GM23338 (cell line): ENCODE results near the gene PRTFDC1. TPM values are rescaled to one million over a fixed set of nuclear protein-coding genes. Genes with fewer than 3 reads are reported as not detected.

ENCODE experiments used
- ATAC-seq: fragments of 200-7000 bp; cut with Tn5 transposase; 3 replicates; pipeline ENCODE4 v1.9.1; 2020
- DNase-seq: peaks from one replicate; pipeline ENCODE4 v3.0.0-alpha.2; 2015; ENCODE audit warnings: low spot score
- H2AFZ ChIP-seq: fragments of 200-600 bp; sonication (generic); 2 replicates; pipeline ENCODE4 v1.8.0; 2016; ENCODE audit warnings: antibody characterized with exemption, mild to moderate bottlenecking, moderate library complexity
- H3F3A ChIP-seq: fragments of 200-600 bp; sonication (generic); replicated peaks from 2 replicates; pipeline ENCODE4 v1.8.0; 2017; ENCODE audit warnings: antibody characterized with exemption, mixed run types, low read depth
- H3K27ac ChIP-seq: fragments of 200-600 bp; sonication (generic); 2 replicates; pipeline ENCODE4 v1.6.1; 2016; ENCODE audit warnings: low read depth
- H3K27me3 ChIP-seq: fragments of 200-600 bp; sonication (generic); 2 replicates; pipeline ENCODE4 v1.8.0; 2016; ENCODE audit warnings: mild to moderate bottlenecking, mixed run types, moderate library complexity; ENCODE audit not compliant: insufficient read depth
- H3K36me3 ChIP-seq: fragments of 200-600 bp; sonication (generic); 2 replicates; pipeline ENCODE4 v1.8.0; 2016; ENCODE audit warnings: mild to moderate bottlenecking; ENCODE audit not compliant: insufficient read depth
- H3K4me1 ChIP-seq: fragments of 200-600 bp; sonication (generic); 2 replicates; pipeline ENCODE4 v1.8.0; 2016; ENCODE audit warnings: mild to moderate bottlenecking, moderate library complexity; ENCODE audit not compliant: insufficient read depth
- H3K4me2 ChIP-seq: fragments of 200-600 bp; sonication (generic); 2 replicates; pipeline ENCODE4 v1.7.1; 2017; ENCODE audit warnings: mixed run types
- H3K4me3 ChIP-seq: fragments of 200-600 bp; sonication (generic); 2 replicates; pipeline ENCODE4 v1.6.1; 2016; ENCODE audit warnings: mixed run types
- H3K79me2 ChIP-seq: fragments of 200-600 bp; sonication (generic); replicated peaks from 2 replicates; pipeline ENCODE4 v1.8.0; 2017; ENCODE audit warnings: mild to moderate bottlenecking; ENCODE audit not compliant: insufficient read depth
- H3K9me2 ChIP-seq: fragments of 200-600 bp; sonication (generic); 2 replicates; pipeline ENCODE4 v1.8.0; 2017; ENCODE audit not compliant: insufficient read depth
- H4K20me1 ChIP-seq: fragments of 200-600 bp; sonication (generic); replicated peaks from 2 replicates; pipeline ENCODE4 v1.8.0; 2017; ENCODE audit warnings: mild to moderate bottlenecking; ENCODE audit not compliant: insufficient read depth
- H3K27ac Mint-ChIP-seq: 2 replicates; pipeline ENCODE4 v1.8.0; 2020; ENCODE audit warnings: inconsistent platforms, mild to moderate bottlenecking, moderate library complexity, mixed read lengths
- H3K27me3 Mint-ChIP-seq: 3 replicates; pipeline ENCODE4 v1.8.0; 2022; ENCODE audit warnings: low read depth, mild to moderate bottlenecking, moderate library complexity, mixed read lengths, inconsistent platforms; ENCODE audit not compliant: insufficient read depth, poor library complexity
- H3K36me3 Mint-ChIP-seq: 3 replicates; pipeline ENCODE4 v1.8.0; 2021; ENCODE audit warnings: low read depth, mild to moderate bottlenecking, inconsistent platforms, moderate library complexity, mixed read lengths
- H3K4me1 Mint-ChIP-seq: 3 replicates; pipeline ENCODE4 v1.8.0; 2020; ENCODE audit warnings: mild to moderate bottlenecking, inconsistent platforms, mixed read lengths
- H3K4me3 Mint-ChIP-seq: 3 replicates; pipeline ENCODE4 v1.8.0; 2021; ENCODE audit warnings: moderate library complexity, mild to moderate bottlenecking, inconsistent platforms, mixed read lengths
- H3K9me3 Mint-ChIP-seq: 3 replicates; pipeline ENCODE4 v1.8.0; 2020; ENCODE audit warnings: moderate library complexity, mild to moderate bottlenecking, inconsistent platforms, mixed read lengths
- CREB1 ChIP-seq: fragments of 250-450 bp; sonication (Bioruptor Pico); IDR thresholded peaks from 2 replicates; pipeline ENCODE4 v1.5.0; 2020; ENCODE audit warnings: low read depth, mild to moderate bottlenecking, moderate library complexity
- EZH2 ChIP-seq: fragments of 200-600 bp; sonication (generic); IDR thresholded peaks from one replicate; pipeline ENCODE4 v1.8.0; 2017; ENCODE audit warnings: antibody characterized with exemption, mild to moderate bottlenecking, low read depth; ENCODE audit not compliant: unreplicated experiment
- NANOG ChIP-seq: IDR thresholded peaks from 2 replicates; pipeline ENCODE4 v1.6.1; 2016; ENCODE audit warnings: antibody characterized with exemption, borderline replicate concordance
- POLR2AphosphoS5 ChIP-seq: IDR thresholded peaks from 2 replicates; pipeline ENCODE4 v1.6.1; 2016; ENCODE audit warnings: antibody characterized with exemption, low read depth
- STAT1 ChIP-seq: IDR thresholded peaks from one replicate; pipeline ENCODE4 v1.6.1; 2016; ENCODE audit warnings: antibody characterized with exemption; ENCODE audit not compliant: unreplicated experiment
- ZNF114 ChIP-seq: fragments of 250-450 bp; sonication (Bioruptor Pico); IDR thresholded peaks from 2 replicates; pipeline ENCODE4 v1.5.0; 2020; ENCODE audit warnings: mild to moderate bottlenecking, moderate library complexity
- ZNF331 ChIP-seq: fragments of 250-450 bp; sonication (Bioruptor Pico); IDR thresholded peaks from 2 replicates; pipeline ENCODE4 v1.5.0; 2020; ENCODE audit warnings: low read depth, mild to moderate bottlenecking, moderate library complexity
- polyA plus RNA-seq: library from polyadenylated mRNA; unstranded; fragments of >200 nt; fragmentation: Nextera tagmentation; extraction: Ambion mirVana; gene quantifications from 2 replicates; pipeline ENCODE4 v1.2.1, GENCODE V29; 2016
- total RNA-seq: library from RNA; depleted of rRNA; stranded (reverse); fragments of >200 nt; shearing (Covaris generic); gene quantifications from 2 replicates; pipeline ENCODE4 v1.2.3, GENCODE V29; 2014
- TF ChIP-seq, protein P1 (sequence below): IDR thresholded peaks from one replicate; pipeline ENCODE4 v1.6.1; 2018; ENCODE audit warnings: antibody characterized with exemption; ENCODE audit not compliant: unreplicated experiment
- TF ChIP-seq, protein P2 (sequence below): fragments of 250-450 bp; sonication (Bioruptor Pico); IDR thresholded peaks from 2 replicates; pipeline ENCODE4 v1.5.0; 2020; ENCODE audit warnings: mild to moderate bottlenecking, moderate library complexity
- TF ChIP-seq, protein P3 (sequence below), 2 experiments: fragments of 200-600 bp in 1 of 2; sonication (generic) in 1 of 2; conservative IDR thresholded peaks; 2 replicates each; pipeline versions ENCODE4 v1.5.1 to v1.6.1; 2016 to 2017; ENCODE audit warnings: antibody characterized with exemption in 2 of 2, low read depth in 2 of 2, mild to moderate bottlenecking in 2 of 2, moderate library complexity in 1 of 2
- TF ChIP-seq, protein P4 (sequence below): IDR thresholded peaks from 2 replicates; pipeline ENCODE4 v1.6.1; 2016; ENCODE audit warnings: antibody characterized with exemption

Gene PRTFDC1
- total and polyA plus RNA-seq, 2 experiments from 2014 or later, result 7.9 to 9.1 TPM

DNA sequence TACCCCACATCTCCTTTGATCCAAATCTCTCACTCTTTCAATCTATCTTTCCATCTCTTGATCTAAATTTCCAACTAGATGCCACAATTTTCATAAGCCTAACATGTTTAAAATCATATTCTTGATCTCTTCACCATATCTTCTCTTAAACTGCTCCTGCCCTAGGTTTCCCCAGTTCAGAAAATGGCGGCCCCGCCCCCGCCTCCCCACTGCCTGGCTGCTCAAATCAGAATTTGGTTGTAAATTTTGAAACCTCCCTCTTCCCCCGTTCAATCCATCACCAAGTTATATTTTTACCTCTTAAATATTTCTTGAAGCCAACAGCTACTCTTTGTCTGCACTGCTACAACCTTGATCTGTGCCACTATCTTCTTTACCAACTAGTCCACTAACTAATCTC, 27.3 kb upstream of the PRTFDC1 start:
- DNase-seq, result no peak

More for the DNA sequence above, 27.3 kb upstream of the PRTFDC1 start:
- Histone ChIP-seq H3K9me2 (peaks cover 8% of the 10 kb centered on the region; the same call in 1 of the 2 replicates), H3K4me2 (no peak overlapping the region), H3K4me1 (no peaks in the 10 kb centered on the region), H3K27ac (no peak overlapping the region), H3K79me2 (no peaks in the 10 kb centered on the region), H3K4me3 (no peak overlapping the region), H3K27me3 (no peaks in the 10 kb centered on the region), H3F3A (no peaks in the 10 kb centered on the region), H4K20me1 (no peaks in the 10 kb centered on the region), H3K36me3 (no peaks in the 10 kb centered on the region), H2AFZ (no peak overlapping the region)
- no peaks in the 10 kb centered on the region; the same call in 2 of the 3 replicates for H3K9me3 Mint-ChIP-seq
- H3K27ac Mint-ChIP-seq, result no peak overlapping the region
- H3K36me3 Mint-ChIP-seq, result no peaks in the 10 kb centered on the region
- peaks cover 3% of the 10 kb centered on the region; the same call in 2 of the 3 replicates for H3K4me1 Mint-ChIP-seq
- no peak for TF ChIP-seq POLR2AphosphoS5
- TF ChIP-seq, protein P1, sequence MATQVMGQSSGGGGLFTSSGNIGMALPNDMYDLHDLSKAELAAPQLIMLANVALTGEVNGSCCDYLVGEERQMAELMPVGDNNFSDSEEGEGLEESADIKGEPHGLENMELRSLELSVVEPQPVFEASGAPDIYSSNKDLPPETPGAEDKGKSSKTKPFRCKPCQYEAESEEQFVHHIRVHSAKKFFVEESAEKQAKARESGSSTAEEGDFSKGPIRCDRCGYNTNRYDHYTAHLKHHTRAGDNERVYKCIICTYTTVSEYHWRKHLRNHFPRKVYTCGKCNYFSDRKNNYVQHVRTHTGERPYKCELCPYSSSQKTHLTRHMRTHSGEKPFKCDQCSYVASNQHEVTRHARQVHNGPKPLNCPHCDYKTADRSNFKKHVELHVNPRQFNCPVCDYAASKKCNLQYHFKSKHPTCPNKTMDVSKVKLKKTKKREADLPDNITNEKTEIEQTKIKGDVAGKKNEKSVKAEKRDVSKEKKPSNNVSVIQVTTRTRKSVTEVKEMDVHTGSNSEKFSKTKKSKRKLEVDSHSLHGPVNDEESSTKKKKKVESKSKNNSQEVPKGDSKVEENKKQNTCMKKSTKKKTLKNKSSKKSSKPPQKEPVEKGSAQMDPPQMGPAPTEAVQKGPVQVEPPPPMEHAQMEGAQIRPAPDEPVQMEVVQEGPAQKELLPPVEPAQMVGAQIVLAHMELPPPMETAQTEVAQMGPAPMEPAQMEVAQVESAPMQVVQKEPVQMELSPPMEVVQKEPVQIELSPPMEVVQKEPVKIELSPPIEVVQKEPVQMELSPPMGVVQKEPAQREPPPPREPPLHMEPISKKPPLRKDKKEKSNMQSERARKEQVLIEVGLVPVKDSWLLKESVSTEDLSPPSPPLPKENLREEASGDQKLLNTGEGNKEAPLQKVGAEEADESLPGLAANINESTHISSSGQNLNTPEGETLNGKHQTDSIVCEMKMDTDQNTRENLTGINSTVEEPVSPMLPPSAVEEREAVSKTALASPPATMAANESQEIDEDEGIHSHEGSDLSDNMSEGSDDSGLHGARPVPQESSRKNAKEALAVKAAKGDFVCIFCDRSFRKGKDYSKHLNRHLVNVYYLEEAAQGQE, result no peak
- TF ChIP-seq, protein P2, sequence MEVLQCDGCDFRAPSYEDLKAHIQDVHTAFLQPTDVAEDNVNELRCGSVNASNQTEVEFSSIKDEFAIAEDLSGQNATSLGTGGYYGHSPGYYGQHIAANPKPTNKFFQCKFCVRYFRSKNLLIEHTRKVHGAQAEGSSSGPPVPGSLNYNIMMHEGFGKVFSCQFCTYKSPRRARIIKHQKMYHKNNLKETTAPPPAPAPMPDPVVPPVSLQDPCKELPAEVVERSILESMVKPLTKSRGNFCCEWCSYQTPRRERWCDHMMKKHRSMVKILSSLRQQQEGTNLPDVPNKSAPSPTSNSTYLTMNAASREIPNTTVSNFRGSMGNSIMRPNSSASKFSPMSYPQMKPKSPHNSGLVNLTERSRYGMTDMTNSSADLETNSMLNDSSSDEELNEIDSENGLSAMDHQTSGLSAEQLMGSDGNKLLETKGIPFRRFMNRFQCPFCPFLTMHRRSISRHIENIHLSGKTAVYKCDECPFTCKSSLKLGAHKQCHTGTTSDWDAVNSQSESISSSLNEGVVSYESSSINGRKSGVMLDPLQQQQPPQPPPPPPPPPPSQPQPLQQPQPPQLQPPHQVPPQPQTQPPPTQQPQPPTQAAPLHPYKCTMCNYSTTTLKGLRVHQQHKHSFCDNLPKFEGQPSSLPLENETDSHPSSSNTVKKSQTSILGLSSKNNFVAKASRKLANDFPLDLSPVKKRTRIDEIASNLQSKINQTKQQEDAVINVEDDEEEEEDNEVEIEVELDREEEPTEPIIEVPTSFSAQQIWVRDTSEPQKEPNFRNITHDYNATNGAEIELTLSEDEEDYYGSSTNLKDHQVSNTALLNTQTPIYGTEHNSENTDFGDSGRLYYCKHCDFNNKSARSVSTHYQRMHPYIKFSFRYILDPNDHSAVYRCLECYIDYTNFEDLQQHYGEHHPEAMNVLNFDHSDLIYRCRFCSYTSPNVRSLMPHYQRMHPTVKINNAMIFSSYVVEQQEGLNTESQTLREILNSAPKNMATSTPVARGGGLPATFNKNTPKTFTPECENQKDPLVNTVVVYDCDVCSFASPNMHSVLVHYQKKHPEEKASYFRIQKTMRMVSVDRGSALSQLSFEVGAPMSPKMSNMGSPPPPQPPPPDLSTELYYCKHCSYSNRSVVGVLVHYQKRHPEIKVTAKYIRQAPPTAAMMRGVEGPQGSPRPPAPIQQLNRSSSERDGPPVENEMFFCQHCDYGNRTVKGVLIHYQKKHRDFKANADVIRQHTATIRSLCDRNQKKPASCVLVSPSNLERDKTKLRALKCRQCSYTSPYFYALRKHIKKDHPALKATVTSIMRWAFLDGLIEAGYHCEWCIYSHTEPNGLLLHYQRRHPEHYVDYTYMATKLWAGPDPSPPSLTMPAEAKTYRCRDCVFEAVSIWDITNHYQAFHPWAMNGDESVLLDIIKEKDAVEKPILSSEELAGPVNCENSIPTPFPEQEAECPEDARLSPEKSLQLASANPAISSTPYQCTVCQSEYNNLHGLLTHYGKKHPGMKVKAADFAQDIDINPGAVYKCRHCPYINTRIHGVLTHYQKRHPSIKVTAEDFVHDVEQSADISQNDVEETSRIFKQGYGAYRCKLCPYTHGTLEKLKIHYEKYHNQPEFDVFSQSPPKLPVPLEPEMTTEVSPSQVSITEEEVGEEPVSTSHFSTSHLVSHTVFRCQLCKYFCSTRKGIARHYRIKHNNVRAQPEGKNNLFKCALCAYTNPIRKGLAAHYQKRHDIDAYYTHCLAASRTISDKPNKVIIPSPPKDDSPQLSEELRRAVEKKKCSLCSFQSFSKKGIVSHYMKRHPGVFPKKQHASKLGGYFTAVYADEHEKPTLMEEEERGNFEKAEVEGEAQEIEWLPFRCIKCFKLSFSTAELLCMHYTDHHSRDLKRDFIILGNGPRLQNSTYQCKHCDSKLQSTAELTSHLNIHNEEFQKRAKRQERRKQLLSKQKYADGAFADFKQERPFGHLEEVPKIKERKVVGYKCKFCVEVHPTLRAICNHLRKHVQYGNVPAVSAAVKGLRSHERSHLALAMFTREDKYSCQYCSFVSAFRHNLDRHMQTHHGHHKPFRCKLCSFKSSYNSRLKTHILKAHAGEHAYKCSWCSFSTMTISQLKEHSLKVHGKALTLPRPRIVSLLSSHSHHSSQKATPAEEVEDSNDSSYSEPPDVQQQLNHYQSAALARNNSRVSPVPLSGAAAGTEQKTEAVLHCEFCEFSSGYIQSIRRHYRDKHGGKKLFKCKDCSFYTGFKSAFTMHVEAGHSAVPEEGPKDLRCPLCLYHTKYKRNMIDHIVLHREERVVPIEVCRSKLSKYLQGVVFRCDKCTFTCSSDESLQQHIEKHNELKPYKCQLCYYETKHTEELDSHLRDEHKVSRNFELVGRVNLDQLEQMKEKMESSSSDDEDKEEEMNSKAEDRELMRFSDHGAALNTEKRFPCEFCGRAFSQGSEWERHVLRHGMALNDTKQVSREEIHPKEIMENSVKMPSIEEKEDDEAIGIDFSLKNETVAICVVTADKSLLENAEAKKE (CRISPR knock-in tag), result no peak
- TF ChIP-seq, protein P3, sequence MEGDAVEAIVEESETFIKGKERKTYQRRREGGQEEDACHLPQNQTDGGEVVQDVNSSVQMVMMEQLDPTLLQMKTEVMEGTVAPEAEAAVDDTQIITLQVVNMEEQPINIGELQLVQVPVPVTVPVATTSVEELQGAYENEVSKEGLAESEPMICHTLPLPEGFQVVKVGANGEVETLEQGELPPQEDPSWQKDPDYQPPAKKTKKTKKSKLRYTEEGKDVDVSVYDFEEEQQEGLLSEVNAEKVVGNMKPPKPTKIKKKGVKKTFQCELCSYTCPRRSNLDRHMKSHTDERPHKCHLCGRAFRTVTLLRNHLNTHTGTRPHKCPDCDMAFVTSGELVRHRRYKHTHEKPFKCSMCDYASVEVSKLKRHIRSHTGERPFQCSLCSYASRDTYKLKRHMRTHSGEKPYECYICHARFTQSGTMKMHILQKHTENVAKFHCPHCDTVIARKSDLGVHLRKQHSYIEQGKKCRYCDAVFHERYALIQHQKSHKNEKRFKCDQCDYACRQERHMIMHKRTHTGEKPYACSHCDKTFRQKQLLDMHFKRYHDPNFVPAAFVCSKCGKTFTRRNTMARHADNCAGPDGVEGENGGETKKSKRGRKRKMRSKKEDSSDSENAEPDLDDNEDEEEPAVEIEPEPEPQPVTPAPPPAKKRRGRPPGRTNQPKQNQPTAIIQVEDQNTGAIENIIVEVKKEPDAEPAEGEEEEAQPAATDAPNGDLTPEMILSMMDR (conservative IDR thresholded peaks at IDR 0.05; ENCODE audit: low read depth in 2 of 2), result no peak
- no peak for TF ChIP-seq NANOG
- TF ChIP-seq STAT1, result no peak
- TF ChIP-seq CREB1 (CRISPR knock-in tag), result no peak
- TF ChIP-seq, protein P4, sequence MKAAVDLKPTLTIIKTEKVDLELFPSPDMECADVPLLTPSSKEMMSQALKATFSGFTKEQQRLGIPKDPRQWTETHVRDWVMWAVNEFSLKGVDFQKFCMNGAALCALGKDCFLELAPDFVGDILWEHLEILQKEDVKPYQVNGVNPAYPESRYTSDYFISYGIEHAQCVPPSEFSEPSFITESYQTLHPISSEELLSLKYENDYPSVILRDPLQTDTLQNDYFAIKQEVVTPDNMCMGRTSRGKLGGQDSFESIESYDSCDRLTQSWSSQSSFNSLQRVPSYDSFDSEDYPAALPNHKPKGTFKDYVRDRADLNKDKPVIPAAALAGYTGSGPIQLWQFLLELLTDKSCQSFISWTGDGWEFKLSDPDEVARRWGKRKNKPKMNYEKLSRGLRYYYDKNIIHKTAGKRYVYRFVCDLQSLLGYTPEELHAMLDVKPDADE, result no peak
- no peak for TF ChIP-seq ZNF331 (CRISPR knock-in tag)
- TF ChIP-seq EZH2, result no peak
- TF ChIP-seq ZNF114, result no peak
- ATAC-seq, result no peak
- H3K4me3 Mint-ChIP-seq, result no peak overlapping the region
- H3K27me3 Mint-ChIP-seq, result no peaks in the 10 kb centered on the region
